SHP77 treated with DMSO at 0.1 percent for 48 hours (cell line): ENCODE measurements around the gene C16orf87.
A peak's percentile ranks its signal among the peaks of the same experiment; 100 is the strongest.
"Not testable (repeated sequence)": the region's sequence is repeated elsewhere in the genome, so short reads cannot be mapped to it uniquely, and the experiment has no call there.

Experiments used
- DNase-seq: peaks from one replicate; lab custom pipeline; 2025; lab: John Stamatoyannopoulos, UW

The C16orf87 gene

GRCh38 chr16:46830902-46831647, at the start of gene C16orf87:
Gene C16orf87, minus strand, starts transcription at chr16:46831180. Its CDS starts 31 bp downstream, at chr16:46831149.
- DNase-seq = peak; percentile 84

- no peak for DNase-seq
These were observed 44.3 kb upstream of the C16orf87 start for GRCh38 chr16:46875243-46875642.

- DNase-seq = no peak
These were observed 42.2 kb upstream of the C16orf87 start for GRCh38 chr16:46873201-46873600.

- DNase-seq = no peak
These were observed 40.6 kb upstream of the C16orf87 start for GRCh38 chr16:46871597-46871996.

GRCh38 chr16:46868891-46869290, 37.9 kb upstream of the C16orf87 start:
- DNase-seq = not testable (repeated sequence)

- DNase-seq = not testable (repeated sequence)
These were observed 36.5 kb upstream of the C16orf87 start for GRCh38 chr16:46867486-46867885.

GRCh38 chr16:46866286-46866685, 35.3 kb upstream of the C16orf87 start:
- no peak for DNase-seq

GRCh38 chr16:46862555-46863447, 31.8 kb upstream of the C16orf87 start:
- no peak for DNase-seq

- DNase-seq = no peak
These were observed 28.8 kb upstream of the C16orf87 start for GRCh38 chr16:46859719-46860152.

- no peak for DNase-seq
These were observed 27.2 kb upstream of the C16orf87 start for GRCh38 chr16:46858151-46858550.

GRCh38 chr16:46857368-46857945, 26.5 kb upstream of the C16orf87 start:
- peak; percentile 74 for DNase-seq

GRCh38 chr16:46855389-46855788, 24.4 kb upstream of the C16orf87 start:
- DNase-seq = no peak

GRCh38 chr16:46854846-46855245, 23.9 kb upstream of the C16orf87 start:
- DNase-seq = no peak

GRCh38 chr16:46853713-46854443, 22.9 kb upstream of the C16orf87 start:
- peak; percentile 62 for DNase-seq

GRCh38 chr16:46852130-46852529, 21.1 kb upstream of the C16orf87 start:
- no peak for DNase-seq

GRCh38 chr16:46850619-46851555, 19.9 kb upstream of the C16orf87 start:
- DNase-seq = no peak

GRCh38 chr16:46848768-46849764, 18.1 kb upstream of the C16orf87 start:
- DNase-seq = no peak

- no peak for DNase-seq
These were observed 15.0 kb upstream of the C16orf87 start for GRCh38 chr16:46845952-46846351.

- DNase-seq = no peak
These were observed 13.8 kb upstream of the C16orf87 start for GRCh38 chr16:46844771-46845170.
